ENCODE results near the gene SERPINA4.
"Not testable (repeated sequence)": the region's sequence is repeated elsewhere in the genome, so short reads cannot be mapped to it uniquely, and the experiment has no call there.

The SERPINA4 gene

DNA sequence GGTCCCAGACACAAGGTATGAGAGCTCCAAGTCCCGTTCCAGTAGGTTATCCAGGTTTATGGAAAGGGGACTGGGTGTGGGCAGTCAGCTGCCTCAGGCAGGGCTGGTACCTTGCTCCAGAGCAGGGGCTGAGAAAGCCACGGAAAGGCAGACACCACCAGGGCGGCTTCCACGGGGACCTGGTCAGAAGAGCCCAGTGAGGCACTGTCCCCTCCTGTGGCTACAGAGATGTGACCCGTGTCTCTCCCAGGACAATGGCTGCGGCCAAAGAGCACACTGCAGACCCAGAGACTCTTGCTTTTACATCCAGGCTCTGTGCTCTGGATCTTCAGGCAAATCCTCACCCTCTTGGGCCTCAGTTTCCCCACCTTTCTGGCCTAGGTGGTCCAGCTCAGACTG lies 8.8 kb downstream of the SERPINA4 start:
- DNase-seq = no peak

GRCh38 chr14:94570440-94570839 lies 9.2 kb downstream of the SERPINA4 start:
- no peak for DNase-seq

DNA sequence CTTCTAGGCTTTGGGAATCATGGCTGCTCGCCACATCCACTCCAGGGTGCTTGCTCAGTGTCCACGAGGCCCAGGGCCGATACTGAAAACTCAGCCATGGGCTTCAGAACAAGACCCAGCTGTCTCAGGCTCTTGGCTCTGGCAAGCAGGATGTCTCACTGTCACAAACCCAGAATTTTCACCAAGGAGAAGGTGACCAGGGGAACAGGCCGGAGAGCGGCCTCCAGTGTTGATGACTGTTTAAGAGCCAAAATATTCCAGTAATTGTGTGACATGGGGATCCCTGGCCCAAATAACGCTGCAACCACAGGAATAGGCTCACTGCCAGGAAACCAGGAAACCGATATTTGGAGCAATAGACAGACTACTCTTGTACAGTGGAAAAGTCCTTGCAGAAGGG lies 10.2 kb downstream of the SERPINA4 start:
- no peak for DNase-seq

- DNase-seq = no peak
These were observed 10.7 kb downstream of the SERPINA4 start for GRCh38 chr14:94571950-94572349.

GRCh38 chr14:94572637-94573303 lies 11.5 kb downstream of the SERPINA4 start:
- DNase-seq = no peak

- no peak for DNase-seq
These were observed 12.4 kb downstream of the SERPINA4 start for GRCh38 chr14:94573475-94574277.

DNA sequence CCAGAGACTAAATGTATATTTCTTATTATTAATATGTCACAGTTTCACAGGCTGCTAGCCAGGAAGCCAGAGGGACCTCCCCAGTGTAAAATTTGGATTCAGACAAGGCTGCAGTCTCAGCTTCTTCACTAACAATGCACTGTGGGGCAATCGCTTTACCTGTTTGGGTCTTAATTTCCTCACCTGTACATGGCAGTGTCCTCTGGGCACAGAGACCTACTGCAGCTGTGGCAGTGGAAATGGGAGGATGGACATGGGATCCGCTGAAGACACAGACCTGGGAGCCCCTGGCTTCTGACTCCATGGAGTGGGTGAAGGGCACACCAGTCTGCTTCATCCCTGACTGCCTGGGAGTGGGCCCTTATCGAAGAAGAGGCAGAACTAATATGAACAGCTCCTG lies 13.1 kb downstream of the SERPINA4 start:
- no peak for DNase-seq

- DNase-seq = no peak
These were observed 14.7 kb downstream of the SERPINA4 start for GRCh38 chr14:94575730-94576585.

GRCh38 chr14:94577472-94577871 lies 16.2 kb downstream of the SERPINA4 start:
- DNase-seq = not testable (repeated sequence)

DNA sequence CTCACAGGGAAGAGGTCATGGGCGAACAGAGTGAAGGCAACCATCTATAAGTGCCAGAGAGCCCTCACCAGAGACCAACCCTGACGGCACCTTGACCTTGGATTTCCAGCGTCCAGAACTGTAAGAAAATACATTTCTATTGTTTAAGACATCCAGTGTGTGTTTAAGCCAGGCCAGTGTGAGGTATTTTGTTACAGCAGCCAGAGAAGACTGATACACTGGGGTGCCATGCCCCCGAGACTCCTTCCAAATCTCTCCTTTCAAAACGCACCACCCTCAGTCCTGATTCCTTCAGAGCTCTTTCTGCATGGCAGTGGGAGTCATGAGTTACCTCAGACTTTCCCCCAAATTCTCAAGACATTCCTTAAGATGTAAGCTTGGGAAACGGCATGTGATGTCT lies 17.5 kb downstream of the SERPINA4 start:
- no peak for DNase-seq

DNA sequence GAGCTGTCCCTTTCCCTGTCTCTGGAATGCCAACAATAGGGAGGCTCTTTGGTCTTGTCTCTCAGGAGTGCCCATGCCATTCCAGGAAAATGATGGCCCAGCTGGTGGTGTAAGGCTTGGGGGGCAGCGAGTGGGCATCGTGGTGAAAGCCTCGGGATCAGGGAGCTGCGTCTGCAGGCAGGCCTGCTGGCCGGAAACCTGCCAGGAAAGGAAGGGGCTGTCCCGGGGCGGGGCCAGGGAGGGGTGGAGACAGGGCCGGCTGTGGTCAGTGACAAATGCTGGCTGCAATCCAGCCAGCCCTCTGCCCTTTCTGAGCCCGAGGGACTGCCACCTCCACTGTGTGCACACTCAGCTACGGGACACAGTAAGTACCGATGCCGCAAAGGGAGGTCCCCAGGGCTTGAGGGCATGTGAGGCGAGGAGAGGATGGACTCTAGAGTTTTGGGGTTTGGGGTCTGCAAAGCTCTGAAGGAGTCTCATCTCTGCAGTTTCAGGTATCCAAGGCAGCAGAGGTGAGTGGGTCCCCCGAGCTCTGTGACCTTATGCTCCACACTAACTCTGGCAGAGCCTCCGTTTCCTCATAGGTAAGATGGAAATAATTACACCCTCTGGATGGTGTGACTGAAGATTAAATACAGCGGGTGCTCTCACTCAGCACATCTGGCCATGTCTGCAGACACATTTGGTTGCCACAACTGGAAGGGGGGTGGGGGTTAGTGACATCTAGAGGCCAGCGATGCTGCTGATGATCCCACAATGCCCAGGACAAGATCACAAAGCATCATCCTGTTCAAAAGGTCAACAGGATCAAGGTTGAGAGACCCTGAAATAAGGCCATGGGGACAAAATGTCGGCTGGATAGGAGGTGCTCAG lies 20.1 kb downstream of the SERPINA4 start, which contains the start of gene SERPINA5:
TSS of gene SERPINA5 (plus strand) at position 300 of the 873 bp plus-strand sequence. CDS start 5,937 bp downstream, outside the sequence.
- DNase-seq = no peak

GRCh38 chr14:94582199-94582750 lies 21.0 kb downstream of the SERPINA4 start:
- DNase-seq = no peak

DNA sequence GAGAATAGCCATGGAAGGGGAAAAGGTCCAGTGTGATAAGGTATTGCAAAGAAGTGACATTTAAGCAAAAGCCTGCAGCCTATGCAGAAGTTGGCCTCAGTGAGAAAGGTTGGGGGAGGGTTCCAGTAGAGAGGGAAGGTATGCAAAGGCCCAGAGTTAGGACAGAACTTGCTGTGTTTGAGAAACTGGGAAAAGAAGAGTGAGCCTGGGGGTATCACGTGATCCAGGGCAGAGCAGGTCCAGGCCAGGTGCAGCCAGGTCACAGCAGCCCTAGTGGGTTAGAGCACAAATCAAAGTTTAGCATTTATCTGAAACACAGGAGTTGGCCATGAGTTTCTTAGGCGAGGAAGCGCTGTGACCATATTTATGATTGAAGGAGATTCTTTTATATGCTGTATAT lies 21.6 kb downstream of the SERPINA4 start:
- no peak for DNase-seq

DNA sequence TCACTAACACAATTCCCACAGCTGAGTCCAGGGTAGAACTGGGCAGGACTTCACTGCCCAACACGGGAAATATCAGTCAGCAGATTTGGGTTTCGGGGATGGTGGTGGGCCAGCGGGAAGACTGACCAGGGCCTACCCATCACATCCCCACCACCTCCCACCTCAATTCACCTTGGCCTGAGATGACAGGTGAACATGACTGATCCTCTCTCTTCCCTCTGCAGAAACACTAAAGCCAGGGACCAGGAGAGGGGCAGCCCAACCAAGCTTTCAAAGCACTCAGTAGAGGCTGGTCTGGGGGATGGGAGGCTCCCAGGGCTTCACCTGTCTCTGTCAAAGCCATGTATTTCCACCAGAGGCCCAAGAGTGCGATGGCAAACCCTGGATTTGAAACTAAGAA lies 22.3 kb downstream of the SERPINA4 start:
- no peak for DNase-seq

DNA sequence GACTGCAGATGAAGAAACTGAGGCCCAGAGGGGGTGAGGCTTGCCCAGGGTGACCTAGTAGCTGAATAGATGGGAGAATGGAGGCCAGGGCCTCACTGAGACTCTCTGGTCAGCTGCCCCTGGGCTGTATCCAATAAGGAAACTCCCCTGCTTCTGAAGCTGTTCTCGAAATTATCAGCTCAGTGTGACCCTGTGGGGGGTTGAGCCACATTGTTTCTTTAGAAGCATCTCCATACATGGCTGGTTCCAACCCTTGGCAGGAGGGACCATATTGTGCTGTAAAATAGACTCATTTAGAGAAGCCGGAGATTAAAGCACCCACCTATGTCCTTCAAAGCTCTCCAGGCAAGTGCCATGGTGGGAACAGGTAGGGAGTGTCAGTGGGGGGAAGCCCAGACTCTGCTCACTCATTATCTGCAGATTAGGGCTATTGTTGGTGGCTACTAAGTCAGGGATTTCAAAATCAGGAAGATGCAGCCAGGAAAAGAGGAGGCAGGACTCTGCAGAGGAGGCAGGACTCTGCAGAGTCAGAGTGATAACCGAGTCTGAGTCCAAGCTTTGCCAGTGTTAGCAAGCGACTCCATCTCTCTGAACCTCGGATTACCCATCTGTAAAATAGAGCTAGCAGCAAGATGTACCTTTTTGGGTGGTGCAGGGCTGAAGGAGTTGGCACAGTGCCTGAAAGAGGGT lies 23.5 kb downstream of the SERPINA4 start:
- no peak for DNase-seq

DNA sequence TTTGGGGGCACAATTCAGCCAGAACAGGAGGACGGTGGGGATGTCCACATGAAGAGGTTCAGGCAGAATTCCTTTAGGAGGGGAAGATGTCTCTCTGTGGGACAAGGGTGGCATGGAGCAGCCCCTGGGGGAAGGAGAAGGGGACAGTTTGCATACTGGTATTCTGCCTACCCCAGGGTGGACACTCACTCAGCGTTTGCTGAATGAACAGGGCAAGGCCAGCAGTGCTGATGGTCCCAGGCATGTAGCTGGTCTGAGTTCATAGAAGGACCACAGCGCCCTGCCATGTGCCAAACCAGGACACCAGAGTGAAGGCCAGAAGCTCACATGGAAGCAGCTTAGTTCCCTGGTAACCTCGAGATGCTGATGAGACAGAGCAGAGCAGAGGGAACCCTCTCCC lies 25.4 kb downstream of the SERPINA4 start:
- no peak for DNase-seq

GRCh38 chr14:94588311-94588710 lies 27.1 kb downstream of the SERPINA4 start:
- no peak for DNase-seq

DNA sequence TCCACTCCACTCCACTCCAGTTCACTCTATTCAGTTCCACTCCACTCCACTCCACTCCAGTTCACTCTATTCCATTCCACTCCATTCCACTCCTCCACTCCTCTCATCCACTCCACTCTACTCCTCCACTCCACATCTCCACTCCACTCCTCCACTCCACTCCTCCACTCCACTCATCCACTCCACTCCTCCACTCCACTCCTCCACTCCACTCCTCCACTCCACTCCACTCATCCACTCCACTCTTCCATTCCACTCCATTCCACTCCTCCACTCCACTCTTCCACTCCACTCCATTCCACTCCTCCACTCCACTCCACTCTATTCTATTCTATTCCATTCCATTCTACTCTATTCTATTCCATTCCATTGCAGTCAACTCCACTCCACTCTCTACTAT lies 29.8 kb downstream of the SERPINA4 start:
- no peak for DNase-seq

GRCh38 chr14:94591871-94592270 lies 30.6 kb downstream of the SERPINA4 start:
- DNase-seq = no peak

- no peak for DNase-seq
These were observed 31.2 kb downstream of the SERPINA4 start for GRCh38 chr14:94592457-94592856.

DNA sequence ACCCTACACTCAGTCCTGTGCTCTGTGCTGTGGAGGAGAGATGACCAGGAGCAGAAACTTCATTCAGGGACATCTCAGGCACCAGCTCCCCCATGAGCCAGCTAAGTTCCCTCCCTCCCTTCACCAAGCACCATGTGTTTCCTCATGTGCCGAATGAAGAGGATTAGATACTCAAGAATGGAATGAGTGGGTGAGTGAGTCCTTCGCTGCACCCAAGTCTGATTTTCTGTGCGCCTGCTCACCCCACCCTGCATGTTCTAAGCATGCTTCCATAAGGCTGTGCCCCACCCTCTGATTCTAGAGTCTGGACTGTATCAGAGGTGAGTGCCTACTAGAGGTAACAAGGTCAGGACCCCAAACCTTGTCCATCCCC lies 32.1 kb downstream of the SERPINA4 start:
- no peak for DNase-seq

Measured in NCI-H774 (cell line).